GM19467 (cell line): ENCODE measurements around the gene FAM237A.

Experiments used
- ATAC-seq: cut with Tn5 transposase; IDR thresholded peaks from one replicate; pipeline ENCODE4 v1.9.1; 2021; ENCODE audit warnings: mild to moderate bottlenecking, moderate library complexity; ENCODE audit not compliant: unreplicated experiment

The FAM237A gene

DNA sequence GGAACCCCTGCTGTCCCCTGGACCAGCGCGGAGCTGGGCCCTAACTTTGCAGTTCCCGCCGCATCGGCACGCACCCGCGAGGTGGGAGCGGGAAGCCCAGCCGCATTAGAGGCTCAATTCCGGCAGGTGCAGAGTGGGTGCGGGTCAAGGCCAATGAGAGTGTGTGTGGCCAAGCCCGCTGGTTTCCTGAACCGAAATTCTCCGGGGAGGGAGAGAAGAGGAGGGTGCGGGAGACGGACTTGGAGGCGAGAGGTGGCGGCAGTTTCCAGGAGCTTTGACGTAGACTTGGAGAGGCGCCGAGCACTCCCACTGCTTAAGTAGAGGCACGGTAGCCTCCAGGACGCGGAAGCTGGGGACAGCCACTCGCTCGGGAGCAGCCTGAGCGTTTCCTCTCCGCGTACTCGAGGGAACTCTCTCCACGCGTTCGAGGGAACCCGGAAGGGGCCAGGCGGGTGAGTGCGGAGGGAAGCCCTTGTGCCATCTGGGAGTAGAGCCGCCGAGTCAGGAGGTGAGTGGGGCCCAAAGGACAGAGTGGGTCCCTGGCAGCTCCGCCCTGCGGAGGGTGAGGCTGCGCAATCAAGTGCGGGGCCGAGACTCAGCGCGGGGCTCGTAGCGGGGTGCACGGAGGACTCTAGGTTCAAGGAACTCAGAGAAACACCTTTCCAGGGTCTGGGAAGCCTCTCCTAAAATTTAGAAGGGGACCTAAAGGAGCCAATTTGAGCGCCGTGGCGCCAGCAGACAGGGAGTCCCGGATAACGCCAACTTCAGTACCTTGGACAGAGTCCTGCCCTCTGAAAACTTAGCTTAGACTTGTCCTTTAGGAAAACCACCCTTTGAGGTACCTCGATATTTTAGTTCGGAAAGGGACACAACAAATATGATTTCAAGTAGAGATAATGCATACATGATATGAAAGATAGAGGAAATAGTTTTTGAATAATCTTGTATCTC lies at the start of gene FAM237A:
TSS of gene FAM237A (plus strand) at position 413 of the 951 bp plus-strand sequence. CDS start 1,750 bp downstream, outside the sequence.
- no peak for ATAC-seq

DNA sequence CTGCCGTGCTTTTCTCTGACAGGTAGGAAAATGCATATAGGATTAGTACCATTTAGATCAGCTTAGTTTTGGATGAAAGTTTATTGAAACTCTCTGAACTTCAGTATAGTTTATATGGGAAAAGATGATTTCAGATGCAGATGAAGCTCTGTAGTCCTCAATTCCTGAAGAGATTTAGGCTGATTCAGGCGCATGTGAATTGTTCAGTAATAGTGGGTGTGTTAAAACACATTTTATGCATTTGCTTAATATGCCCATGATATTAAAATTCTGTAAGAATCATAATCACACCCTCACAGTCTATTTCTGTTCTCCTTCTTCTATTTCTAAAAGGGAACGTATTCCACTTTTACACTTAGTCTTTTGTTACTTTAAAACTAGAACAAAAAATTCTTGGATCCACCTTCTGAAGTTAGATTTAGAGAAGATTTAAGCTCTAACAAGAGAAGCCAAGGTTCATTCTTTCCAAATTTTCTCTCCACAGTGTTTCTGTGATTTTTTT lies 44.5 kb upstream of the FAM237A start:
- ATAC-seq, result no peak

DNA sequence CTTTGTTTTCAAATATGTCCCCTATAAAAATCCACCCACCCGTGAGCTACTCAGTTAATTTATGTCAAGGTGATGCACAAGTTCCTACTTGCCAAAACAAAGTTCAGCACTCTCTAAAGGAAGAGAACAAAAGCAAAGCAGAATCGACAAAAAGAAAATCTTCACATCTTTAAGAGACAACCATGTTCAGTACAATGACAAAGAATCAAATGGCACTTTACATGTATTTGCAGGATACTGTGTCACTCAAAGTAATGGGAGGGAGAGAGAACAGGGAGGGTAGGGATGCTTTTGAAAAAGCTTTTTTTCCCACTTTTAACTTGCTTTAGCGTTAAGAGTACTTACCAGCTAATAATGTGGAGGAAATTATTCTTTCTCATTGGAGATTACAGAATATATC lies 39.0 kb upstream of the FAM237A start:
- ATAC-seq, result no peak

DNA sequence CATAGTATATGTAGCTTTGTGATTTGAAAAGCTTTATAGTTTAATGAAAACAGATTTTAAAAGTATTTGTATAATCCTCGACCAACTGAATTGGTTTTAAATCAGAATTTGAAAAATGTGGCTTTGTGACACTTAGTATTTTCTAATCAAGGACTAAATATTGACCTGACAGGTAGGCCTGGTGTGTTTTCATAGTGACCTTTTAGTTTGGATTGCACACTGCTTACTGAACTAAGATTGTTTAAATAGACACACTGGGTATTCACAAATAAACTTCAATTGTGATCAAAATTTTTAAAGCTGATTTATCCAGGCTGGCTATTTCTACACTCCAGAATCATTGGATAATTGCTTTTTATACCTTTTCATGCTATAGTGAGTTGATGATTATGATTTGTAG lies 31.8 kb upstream of the FAM237A start:
- no peak for ATAC-seq

DNA sequence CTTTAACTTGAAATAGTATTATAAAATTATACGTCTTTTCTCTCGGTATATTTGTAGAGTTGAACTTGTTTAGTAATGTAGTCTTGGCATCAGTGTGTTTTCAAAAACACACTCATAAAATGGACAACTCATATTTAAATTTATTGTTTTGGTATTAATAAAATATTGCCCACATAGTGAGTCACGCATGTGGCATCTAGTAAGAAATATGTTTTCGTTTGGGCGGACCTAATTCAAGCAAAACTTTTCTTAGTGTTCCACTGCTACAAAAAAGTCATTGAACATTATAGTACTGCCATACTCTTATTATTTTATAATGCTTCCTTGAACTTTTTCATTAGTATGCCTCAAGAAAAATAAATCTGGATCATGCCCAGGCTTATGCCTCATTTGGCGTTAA lies 31.1 kb upstream of the FAM237A start:
- no peak for ATAC-seq

DNA sequence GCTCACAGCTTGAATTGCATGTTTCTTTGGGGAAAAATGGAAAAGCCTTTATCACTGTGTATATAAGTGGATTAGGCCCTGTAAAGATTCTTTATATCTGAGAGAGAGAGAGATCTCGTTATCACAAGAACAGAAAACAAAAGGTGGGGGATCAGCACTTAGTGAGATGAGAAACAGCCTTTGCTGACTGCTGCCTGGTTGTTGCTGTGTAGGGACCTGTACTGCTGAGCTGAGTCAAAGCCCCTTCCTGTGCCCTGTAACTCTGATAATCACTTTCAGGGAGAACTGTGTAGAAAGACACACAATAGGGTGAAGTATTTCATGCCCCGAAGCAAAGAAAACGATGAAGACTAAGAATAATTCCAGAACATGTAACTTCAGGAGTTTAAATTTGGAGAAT lies 30.6 kb upstream of the FAM237A start:
- ATAC-seq, result no peak

DNA sequence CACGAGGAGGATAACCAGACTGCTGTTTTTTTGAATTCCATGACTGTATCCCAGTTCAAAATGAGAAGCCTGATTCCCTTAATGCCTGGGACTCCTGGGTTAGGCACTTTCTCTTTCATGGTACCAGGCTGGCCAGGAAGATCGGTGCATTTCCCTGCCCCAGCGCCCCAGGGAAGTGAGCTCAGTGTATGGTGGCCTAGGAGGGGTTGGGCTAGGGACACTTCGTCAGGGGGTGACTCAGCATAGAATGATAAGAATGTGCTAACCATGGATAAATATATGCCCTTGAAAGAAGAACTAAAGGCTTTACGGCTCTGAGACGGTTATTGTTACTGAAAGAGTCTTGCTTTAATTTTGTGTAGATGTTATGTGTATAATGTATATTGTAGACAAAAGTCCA lies 27.5 kb upstream of the FAM237A start:
- ATAC-seq, result no peak

DNA sequence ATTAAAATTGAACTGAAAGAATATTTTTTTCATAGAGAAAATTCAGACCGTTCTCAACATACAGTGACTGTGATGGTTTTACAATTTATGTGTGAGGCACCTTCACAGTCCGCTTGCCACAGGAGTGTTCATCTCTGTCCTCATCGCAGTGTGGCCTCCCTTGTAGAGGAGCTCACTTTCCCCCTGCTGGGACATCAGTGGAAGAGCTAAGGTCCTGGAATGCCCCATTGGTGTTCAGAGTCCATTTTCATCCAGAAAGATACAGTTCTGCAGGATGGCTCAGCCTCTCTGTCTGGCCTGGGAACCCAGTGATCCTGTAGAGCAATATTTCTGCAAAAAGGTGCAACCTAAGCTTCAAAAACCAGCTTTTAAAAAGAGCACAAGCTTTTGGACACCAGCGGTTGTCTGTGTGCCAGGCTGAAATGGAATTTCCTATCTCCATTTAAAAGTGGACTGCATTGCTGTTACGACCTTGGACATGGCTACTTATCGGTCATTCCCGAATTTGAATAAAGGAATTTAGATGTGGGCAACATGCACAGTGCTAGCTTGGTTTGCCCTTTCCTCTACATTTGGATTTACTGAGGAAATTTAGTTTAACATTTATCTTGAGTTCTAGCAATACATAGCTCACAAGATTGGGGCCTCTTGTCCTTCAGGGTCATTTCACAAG lies 26.7 kb upstream of the FAM237A start:
- ATAC-seq, result no peak

DNA sequence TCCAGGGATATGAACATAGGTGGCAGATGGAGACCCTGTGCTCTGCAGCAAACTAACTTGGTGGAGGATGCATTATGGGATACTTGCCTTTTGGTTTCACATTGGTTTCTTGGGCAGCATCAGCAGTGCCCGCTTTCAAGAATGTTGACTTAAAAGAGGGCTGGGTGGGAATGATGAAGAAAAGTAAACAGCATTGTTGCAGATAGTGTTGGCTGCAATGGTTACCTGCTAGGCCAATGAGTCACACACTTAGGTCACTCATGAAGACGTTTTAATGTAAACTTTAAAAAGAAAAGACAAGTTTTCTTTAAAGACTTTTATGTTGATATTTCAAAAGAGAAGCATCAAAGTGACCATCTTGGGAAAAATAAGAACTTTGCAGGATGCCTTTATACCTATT lies 26.1 kb upstream of the FAM237A start:
- ATAC-seq, result no peak

DNA sequence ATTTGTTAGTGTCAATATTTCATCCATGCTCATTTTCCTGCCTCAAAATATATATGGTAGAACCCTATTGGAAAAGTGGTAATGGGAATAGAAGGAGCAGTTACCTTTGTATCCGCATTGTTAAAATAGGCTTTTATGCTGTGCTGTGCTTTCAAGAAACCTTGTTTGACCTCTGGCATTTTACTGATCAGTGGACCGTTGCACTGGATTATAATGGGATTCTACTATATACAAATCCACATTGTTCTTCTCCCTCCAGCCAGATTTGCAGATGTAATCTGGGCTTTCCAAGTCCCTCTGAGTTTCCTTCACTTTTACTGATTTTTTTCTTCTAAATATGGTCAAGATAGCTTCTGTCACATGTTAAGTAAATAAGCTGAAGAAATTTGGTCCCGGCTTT lies 23.3 kb upstream of the FAM237A start:
- no peak for ATAC-seq

DNA sequence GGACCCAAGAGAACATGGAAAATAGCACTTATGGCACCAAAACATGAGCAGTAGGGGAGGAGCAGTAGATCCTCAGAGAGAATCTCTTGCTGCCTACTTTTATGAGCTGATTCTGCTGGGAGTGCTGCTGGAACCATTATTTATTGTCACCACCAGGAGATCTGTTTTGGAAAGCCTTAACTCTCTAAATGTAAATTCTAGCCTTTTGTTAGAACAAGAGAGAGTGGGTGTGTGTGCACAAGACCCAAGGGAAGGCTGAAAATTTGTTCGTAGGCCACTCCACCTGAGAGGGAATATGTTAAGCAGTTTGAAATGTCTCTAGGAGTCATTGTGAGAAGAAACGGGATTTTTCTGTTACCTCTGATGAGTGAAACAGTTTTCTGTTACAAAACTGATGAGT lies 16.2 kb upstream of the FAM237A start:
- ATAC-seq, result no peak

DNA sequence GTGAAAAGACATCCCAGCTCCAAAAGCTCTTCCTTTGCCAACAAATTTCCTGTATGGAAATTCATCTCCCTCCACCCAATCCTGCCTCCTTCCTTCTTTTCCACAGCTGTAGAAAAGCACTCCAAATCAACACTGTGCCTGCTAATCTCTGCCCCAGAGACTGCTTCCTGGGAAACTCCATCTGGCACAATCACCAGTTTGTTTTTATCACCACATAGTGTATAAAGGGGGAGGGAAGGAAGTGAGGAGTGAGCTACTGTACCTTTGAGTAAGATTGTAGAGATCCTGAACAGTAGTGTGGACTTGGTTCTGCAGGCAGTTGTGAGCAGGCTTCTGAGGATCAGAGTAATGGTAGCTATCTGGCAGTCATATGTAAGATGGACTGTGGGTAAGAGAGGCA lies 14.7 kb upstream of the FAM237A start:
- no peak for ATAC-seq

DNA sequence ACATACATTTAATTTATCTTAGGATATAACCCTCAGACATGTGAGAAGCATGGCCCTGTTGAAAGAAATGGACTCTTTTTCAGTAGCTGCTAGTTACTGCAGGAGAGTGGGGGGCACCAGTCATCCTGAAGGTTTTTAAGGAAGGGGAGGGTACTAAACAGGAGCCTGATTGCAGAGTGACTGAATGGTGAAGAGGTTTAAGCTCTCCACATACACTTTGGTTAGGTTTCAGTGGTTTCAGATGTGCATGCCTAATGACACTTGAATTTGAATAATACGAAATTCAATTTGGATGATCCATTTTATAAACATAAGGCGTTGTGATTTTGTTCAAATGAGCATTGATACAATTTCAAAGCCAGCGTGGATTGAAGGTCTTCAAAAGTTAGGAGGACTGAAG lies 10.9 kb upstream of the FAM237A start:
- no peak for ATAC-seq

DNA sequence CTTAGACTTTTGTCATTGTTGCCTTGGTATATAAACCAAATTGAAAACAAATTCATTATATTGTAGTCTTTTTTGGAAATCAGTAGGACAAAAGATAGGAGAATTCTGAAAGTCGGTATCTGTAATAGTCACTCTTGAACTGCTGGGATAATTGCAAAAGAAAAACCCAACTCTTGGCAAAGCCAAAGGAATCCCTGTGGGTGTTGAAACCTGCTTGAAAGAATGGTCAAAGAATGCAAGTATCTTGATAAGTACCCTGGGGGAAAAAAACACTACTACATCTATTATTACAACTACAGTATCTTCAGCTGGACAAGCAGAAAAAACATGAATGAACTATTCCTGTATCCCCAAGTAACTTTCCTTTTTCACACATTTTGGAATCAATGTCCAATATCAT lies 7.3 kb upstream of the FAM237A start:
- ATAC-seq, result no peak

DNA sequence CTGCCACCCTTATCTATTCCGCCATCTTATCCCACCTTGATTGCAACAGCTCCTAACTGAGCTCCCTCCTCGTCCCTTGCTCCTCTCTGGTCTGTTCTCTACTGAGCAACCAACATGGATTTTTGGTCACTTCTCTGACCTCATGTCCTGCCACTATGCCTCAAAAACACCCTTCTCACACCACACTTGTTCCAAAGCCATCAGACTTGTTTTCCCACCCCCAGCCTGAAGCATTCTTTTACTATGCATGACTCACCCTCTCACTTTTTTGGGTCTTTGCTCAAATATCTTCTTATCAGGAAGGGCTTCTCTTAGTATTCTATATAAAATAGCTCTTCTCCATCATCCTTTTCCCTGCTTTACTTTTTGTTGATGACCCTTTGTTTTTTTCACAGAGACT lies 2.7 kb upstream of the FAM237A start:
- ATAC-seq, result no peak

DNA sequence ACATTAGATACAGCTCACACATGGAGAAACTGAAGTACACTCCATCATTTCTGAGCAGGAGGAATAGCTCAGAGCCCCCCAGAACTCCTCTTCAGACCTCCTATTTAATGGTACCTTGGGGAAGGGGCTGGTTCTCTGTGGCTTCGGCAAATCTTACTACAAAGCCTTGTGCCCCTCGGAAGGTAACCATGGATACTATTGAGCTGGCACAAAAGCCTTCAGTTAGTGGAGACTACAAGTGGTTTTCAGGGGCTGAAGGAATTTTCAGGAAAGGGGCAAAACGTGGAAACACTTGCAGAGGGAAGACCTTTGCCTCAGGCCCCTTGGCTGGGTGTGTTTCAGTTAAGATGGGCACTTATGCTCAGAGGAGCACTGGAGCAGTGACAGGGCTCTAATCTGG lies 1.1 kb upstream of the FAM237A start:
- ATAC-seq, result no peak

DNA sequence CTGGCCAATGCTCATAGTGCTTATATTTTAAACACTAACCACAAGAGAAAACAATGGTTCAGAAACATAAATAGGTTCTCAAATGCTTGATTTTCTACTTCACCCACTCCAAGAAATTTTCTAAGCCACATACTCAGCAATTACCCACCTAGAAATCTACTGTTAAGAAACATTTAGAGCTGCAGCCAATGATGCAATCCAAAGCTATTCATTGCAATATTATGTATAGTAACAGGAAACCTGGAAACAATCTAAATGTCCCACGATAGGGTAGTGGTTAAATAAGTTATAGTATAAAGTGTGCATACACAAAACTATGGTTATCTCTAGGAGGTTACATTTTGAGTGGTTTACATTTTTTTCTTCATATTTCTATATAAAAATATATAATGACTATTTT lies 5.7 kb downstream of the FAM237A start:
- no peak for ATAC-seq

DNA sequence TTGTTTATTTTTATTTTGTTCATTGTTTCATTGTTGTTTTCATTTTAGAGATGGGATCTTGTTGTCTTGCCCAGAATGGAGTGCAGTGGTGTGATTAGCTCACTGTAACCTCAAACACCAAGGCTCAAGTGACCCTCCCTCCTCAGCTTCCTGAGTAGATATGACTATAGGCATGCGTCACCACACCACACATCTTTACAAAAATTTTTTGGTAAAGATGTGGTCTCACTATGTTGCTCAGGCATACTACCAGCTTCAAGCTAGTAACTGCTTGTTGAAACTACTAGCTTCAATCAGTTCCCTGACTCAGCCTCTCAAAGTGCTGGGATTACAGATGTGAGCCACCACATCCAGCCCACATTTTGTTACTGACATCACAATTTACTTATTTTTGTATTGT lies 14.8 kb downstream of the FAM237A start:
- ATAC-seq, result no peak

DNA sequence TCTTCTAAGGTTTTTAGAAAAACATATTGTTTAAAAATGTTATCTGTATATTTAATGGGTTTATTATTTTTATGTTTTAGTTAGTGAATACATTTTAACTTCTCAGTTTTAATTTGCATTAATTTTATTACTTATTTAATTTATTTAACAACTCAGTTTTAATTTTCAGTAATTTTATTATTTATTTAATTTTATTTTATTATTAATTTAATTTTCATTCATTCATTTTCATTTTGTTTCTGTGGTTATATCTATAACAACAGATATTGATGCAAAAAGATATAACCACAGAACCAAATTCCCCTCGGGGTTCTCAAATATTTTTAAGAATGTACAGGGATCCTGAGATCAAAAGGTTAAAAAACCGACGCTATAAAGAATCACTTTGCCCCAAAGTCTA lies 23.0 kb downstream of the FAM237A start:
- ATAC-seq, result no peak

DNA sequence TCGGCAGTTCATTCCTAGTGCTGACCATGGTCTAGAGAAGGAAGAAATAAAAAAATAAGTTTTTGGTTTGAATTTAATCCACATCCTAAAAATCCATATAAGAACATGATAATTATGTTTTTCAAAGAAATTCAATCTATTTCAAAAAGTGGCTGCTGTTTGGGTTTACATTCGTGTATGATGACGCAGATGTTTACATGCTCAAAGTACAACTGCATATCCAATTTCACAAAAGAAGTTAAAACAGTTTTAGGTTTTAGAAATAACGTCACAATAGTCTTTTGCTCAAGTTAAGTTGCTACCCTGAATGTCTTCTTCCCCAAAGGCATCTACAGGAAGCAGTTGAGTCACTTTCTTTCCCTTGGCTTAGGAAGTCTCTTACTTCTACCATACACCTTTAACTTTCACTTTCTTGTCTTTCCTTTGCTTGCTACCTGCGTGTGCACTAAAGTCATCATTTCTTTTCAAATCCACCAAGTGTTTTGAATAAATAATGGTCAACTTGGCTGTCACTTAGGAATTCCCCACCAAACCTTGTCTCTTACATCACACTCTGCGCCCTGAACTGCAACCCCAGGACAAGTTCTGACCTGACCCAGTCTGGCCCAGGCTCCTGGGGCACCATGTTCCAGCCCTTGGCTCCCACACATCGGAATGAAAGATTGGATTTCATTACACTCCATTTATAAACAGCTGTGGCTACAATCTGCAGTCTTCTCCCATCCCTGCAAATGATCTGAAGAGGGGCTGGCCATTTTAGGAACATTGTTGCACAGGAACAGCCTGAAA lies 28.4 kb downstream of the FAM237A start:
- ATAC-seq, result no peak

DNA sequence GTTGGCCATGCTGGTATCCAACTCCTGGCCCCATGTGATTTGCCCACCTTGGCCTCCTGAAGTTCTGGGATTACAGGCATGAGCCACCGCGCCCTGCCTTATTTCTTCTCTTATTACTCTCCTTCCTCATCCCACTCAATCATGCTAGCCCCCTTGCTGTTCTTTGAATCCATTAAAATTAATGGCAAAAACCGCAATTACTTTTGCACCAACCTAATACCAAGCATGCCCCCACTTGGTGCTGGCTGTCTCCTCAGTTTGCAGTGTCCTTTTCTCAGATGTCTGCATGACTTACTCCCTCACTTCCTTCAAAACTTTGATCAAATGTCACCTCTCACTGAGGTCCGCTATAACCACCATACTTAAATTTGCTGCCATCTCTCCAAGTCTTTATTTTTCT lies 41.3 kb downstream of the FAM237A start:
- no peak for ATAC-seq
